MM.1S (cell line): ENCODE measurements around the gene TMEM150B.

ENCODE experiments used
- EZH2 ChIP-seq: fragments of 300-600 bp; sonication (generic); optimal IDR thresholded peaks from 2 replicates; pipeline ENCODE3; 2017; ENCODE audit warnings: low read depth, mild to moderate bottlenecking, antibody characterized with exemption, low read length, mixed read lengths
- EZH2phosphoT487 ChIP-seq: fragments of 300-600 bp; sonication (generic); IDR thresholded peaks from 2 replicates; pipeline ENCODE4 v1.6.1; 2018; ENCODE audit warnings: antibody characterized with exemption, low read length
- TF ChIP-seq, protein P1 (sequence below): fragments of 300-600 bp; sonication (generic); IDR thresholded peaks from 2 replicates; pipeline ENCODE4 v1.5.1; 2016; ENCODE audit warnings: antibody characterized with exemption, low read length, mixed read lengths

- TF ChIP-seq, protein P1, sequence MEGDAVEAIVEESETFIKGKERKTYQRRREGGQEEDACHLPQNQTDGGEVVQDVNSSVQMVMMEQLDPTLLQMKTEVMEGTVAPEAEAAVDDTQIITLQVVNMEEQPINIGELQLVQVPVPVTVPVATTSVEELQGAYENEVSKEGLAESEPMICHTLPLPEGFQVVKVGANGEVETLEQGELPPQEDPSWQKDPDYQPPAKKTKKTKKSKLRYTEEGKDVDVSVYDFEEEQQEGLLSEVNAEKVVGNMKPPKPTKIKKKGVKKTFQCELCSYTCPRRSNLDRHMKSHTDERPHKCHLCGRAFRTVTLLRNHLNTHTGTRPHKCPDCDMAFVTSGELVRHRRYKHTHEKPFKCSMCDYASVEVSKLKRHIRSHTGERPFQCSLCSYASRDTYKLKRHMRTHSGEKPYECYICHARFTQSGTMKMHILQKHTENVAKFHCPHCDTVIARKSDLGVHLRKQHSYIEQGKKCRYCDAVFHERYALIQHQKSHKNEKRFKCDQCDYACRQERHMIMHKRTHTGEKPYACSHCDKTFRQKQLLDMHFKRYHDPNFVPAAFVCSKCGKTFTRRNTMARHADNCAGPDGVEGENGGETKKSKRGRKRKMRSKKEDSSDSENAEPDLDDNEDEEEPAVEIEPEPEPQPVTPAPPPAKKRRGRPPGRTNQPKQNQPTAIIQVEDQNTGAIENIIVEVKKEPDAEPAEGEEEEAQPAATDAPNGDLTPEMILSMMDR: no peak
- TF ChIP-seq EZH2 (no peak), EZH2phosphoT487 (no peak)
Observed at GRCh38 chr19:55272142-55272541, 53.0 kb downstream of the TMEM150B start.
